SK-N-DZ (cell line): ENCODE data around the gene TMCC1.

Experiments used
- DNase-seq: peaks from one replicate; pipeline ENCODE4 v3.0.0-alpha.2; 2015; ENCODE audit warnings: low spot score
- small RNA-seq, 2 experiments: library from RNA; depleted of rRNA; stranded (forward); fragments of <200 nt; gene quantifications; one replicate each; pipeline ENCODE3, GENCODE V24; 2014

Gene TMCC1

DNA sequence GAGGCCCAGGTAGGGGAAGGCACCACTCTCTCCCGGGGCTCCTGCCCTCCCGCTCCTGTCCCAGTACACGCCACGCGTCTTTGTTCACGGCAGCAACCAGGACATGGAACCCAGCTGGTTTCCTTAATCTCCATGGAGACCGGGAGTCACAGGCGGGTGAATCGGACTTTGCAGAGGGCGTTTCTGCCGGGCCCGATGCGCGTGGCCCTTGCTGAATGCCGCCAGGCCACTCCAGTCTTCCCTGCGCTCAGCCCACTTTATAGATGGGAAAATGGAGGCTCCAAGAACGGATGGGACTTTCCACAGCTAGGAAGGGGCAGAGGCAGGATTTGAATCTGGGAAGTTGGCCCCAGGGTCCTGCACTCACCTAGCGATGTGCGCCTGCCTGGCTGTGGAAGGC is 294.4 kb downstream of the TMCC1 start:
- DNase-seq, result no peak

DNA sequence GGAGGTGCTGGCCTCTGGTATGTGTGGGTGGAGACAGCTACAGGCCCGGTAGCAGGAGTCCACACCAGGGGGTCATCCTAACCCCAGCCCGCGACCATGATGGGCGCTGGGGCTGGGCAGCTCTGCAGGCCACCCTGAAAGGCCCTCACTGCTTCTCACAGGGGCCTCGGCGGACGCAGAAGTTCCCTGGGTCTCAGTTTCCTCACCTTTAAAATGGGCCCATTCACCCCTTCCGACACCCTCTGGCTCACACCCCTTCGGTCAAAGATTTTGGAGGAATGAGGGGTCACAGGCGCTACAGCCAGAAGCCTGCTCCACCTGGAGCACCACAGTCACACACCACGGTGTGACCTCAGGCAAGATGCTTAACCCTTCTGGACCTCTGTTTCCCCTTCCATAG is 295.0 kb downstream of the TMCC1 start:
- DNase-seq, result no peak

DNA sequence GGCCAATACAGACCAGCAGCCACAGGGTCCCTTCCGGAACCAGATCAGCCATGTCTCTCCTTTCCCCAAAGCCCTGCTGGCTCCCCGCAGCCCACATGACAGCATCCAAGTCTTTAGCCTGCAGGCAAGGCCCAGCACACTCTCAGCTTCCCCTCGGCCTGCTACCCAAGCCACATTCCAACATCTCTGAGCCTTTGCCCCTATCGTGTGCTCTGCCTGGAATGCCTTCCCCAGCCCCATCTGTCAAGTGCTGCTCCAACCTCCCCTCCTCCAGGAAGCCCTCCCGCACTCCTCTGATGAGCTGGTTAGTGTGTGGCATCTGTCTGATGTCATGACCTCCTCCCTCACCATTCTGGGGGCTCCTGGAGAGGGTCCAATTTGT is 295.5 kb downstream of the TMCC1 start:
- no peak for DNase-seq

Small RNA genes lying within 50 kb of the gene (small RNA-seq; reads per million reads assigned to genes)
- gene RF00026 (0 reads per million in 2 experiments), gene RNY3P13 (0 to 0.09 reads per million in 2 experiments)
